Endothelial cell of umbilical vein (primary cell): Measurements from ENCODE around the gene KLHL21.

Experiments
- CTCF ChIP-seq, 2 donors: IDR thresholded peaks; 1 replicate in 1 of 2; 2 replicates in 1 of 2; pipeline ENCODE4 v1.5.1; 2011; ENCODE audit warnings: low read length in 2 of 2, mild to moderate bottlenecking in 2 of 2, moderate library complexity in 2 of 2, control low read depth in 1 of 2, inconsistent platforms in 1 of 2, low read depth in 1 of 2; ENCODE audit not compliant: insufficient read depth in 1 of 2; ENCODE audit errors: extremely low read depth in 1 of 2
- EZH2 ChIP-seq: IDR thresholded peaks from 2 replicates; pipeline ENCODE4 v1.6.1; 2012; ENCODE audit warnings: borderline replicate concordance, low read depth, mild to moderate bottlenecking, moderate library complexity, low read length, inconsistent platforms; ENCODE audit not compliant: severe bottlenecking
- POLR2A ChIP-seq: IDR thresholded peaks from 2 replicates; pipeline ENCODE4 v1.6.1; 2012; ENCODE audit warnings: low read depth, mild to moderate bottlenecking, control low read depth, low read length
- POLR2AphosphoS5 ChIP-seq: IDR thresholded peaks from 2 replicates; pipeline ENCODE4 v1.6.1; 2012; ENCODE audit warnings: low read depth, mild to moderate bottlenecking, control low read depth, low read length, moderate library complexity; ENCODE audit not compliant: insufficient read depth

- TF ChIP-seq EZH2 = no peak
- no peak for TF ChIP-seq CTCF (IDR thresholded peaks at IDR 0.05; ENCODE audit: extremely low read depth in 1 of 2, insufficient read depth in 1 of 2, low read depth in 1 of 2, low read length in 2 of 2)
- TF ChIP-seq POLR2A = no peak
- TF ChIP-seq POLR2AphosphoS5 = no peak
These were observed 23.0 kb upstream of the KLHL21 start for GRCh38 chr1:6625584-6626149.
